ENCODE measurements around the gene ELANE. TPM values are rescaled to one million over a fixed set of nuclear protein-coding genes. Genes with fewer than 3 reads are reported as not detected.
A peak's percentile ranks its signal among the peaks of the same experiment; 100 is the strongest.
"Not testable (repeated sequence)": the region's sequence is repeated elsewhere in the genome, so short reads cannot be mapped to it uniquely, and the experiment has no call there.

The ELANE gene
- total RNA-seq, 1 experiment from 2014 or later: not detected

GRCh38 chr19:878751-879561 lies 26.9 kb downstream of the ELANE start:
- not testable (repeated sequence) for DNase-seq (ENCODE audit: low read depth)

GRCh38 chr19:879711-880438 lies 27.8 kb downstream of the ELANE start:
- DNase-seq (ENCODE audit: low read depth): no peak

DNA sequence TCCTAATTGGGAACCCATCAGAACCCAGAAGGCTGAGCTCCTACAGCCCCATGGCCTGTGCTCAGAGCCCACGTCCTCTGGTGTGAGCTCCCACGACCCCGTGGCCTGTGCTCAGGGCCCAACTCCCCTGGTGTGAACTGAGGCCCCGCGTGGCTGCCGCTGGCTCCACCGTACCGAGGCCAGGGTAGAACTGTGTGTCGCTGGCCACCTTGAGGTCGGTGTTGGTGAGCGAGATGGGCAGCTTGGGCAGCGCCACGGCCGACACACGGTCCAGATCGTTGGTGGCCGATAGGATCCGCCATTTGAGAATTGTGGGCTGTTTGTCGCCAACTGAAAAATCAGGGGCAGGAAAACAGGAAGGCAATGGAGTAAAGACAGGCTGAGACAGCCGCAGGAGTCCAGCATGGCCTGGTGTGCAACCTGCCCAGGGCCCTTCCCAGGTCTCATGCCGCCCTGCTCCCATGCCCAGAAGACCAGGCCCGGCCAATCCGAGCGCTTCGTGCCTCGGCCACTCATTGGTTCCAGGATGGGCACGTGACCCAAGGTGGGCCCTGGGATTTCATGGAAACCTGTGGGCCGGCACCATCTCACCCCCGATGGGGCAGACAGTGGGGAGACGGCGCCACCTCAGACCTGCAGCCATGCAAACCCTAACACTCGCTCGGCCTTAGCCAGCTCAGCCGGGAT lies 29.4 kb downstream of the ELANE start:
- no peak for DNase-seq (ENCODE audit: low read depth)

DNA sequence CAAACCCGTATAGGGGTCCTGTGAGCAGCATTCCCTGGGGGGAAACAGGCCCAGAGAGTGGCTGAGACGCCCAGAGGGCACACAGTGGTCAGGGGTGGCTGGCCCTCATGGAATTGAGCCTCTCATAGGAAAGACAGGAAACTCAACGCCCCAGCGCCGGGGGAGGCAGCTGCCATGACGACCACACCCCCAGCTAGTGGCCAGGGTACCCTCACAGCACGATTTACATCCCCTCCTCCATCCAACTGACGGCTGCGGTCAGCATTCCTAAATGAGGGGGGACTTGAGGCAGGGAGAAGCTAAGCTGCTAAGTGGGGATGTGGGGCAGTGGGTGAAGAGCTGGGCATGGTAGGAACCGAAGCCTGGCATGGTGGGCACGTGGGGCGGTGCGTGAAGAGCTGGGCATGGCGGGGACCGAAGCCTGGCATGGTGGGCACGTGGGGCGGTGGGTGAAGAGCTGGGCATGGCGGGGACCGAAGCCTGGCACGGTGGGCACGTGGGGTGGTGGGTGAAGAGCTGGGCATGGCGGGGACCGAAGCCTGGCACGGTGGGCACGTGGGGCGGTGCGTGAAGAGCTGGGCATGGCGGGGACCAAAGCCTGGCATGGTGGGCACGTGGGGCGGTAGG lies 30.9 kb downstream of the ELANE start:
- DNase-seq (ENCODE audit: low read depth): no peak

GRCh38 chr19:883661-884211 lies 31.6 kb downstream of the ELANE start:
- DNase-seq (ENCODE audit: low read depth): peak; percentile 91

DNA sequence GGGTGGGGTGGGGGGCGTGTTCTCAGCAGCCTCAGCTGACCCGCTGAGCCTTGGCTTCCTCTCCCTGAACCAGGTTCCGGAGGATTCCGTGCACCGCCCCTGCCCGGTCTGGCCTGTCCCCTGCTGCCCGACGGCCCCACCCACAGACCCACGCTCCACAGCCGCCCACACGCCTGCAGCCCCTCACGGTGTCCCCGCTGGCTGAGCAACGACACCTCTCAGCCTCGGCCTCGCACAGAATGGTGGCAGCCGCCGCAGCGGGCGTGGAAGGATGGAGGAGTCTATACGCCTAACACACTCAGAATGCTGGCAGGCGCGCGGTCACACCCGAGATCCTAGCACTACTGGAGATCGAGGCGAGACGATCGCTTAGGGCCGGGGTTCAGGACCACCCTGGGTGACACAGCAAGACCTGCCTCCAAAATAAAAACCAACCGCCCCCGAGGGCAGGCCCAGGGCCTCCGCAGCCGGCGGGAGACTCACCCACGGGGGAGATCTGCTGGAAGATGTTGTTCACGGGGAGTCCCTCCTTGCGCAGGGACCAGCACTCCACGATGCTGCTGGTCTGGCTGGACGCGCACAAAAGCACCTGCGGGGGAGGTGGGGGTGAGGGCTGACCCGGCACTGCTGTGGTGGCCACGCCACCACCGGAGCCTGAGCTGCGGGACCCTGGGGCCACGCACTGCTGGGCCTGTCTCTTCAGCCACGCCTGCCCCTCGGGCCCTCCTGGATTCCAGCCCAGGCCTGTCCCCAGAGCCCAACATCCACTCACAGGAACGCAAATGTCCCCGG lies 32.5 kb downstream of the ELANE start:
- DNase-seq (ENCODE audit: low read depth): no peak

DNA sequence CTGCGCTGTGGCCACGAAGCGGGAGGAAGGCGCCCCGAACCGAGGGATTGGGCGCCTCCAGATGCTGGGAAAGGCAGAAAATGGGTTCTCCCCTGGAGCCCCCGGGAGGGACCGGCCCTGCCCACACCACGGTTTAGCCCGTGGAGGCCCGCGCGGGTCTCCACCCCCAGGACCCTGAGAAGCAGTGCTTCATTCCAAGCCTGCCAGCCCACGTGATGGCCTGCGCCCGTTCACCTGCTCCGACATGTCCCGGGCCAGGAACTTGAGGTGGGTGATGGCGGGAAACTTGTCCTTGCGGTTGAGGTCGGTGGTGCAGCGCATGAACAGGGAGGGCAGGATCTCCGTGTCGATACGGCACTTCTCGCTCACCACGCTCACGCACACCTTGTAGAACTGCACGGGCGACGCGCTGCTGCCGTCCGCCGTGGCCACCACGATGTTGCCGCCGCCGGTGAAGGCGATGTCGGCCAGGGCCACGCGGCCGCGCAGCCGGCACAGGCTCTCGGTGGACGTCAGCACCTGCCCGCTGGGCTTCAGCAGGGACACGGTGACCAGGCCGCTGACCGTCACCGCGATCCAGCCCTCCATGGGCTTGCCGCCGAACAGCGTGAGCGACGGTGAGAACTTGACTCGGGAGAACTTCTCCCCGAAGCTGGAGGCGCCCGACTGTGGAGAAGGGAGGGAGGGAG lies 33.6 kb downstream of the ELANE start:
- no peak for DNase-seq (ENCODE audit: low read depth)

DNA sequence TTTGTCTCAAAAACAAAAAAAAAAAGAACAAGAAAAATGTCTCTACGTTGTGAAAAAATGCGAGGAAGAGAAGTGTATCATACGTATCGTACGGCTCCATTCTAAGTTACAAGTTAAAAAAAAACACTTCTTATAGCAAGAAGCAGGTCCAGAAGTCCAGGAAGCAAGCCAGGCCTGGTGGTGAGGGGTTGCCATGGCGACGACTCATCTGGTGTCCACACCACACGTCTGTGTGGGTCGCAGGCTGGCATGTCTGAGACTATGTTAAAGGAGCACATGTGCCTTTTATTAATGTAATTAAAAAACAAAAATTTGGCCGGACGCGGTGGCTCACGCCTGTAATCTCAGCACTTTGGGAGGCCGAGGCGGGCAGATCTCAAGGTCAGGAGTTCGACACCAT lies 35.0 kb downstream of the ELANE start:
- DNase-seq (ENCODE audit: low read depth): peak; percentile 71

- DNase-seq (ENCODE audit: low read depth): no peak
Observed at GRCh38 chr19:887599-887998, 35.5 kb downstream of the ELANE start.

DNA sequence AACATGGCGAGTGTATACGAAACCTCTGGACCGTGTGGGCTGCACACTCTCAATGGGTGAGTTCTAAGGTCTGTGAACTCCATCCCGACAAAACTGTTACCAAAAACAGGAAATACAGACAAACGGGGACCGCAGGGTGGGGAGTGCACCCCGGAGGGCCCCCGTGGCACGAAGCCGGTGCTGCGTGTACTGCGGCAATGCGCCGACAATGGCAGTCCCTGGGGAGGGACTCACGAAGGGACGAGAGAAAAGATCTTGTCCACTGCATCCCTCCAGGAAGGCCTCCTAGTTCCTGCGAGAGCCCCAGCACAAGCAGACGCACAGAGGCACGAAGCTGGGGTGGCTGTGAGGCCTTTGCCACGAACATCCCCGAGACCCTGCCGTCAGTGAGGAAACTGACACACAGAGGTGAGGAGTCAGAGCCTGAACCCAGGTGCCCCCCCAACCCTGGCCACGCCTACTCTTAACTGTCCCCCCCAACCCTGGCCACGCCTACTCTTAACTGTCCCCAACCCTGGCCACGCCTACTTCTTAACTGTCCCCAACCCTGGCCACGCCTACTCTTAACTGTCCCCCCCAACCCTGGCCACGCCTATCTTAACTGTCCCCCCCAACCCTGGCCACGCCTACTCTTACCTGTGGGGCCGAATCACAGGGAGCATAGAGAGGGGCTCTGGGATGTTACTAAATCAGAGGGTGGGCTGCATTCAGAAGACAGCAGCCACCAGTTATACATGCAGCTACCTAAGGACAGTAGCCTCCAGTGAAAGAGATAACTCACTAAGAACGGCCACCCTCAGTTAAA lies 36.7 kb downstream of the ELANE start:
- DNase-seq (ENCODE audit: low read depth): no peak

DNA sequence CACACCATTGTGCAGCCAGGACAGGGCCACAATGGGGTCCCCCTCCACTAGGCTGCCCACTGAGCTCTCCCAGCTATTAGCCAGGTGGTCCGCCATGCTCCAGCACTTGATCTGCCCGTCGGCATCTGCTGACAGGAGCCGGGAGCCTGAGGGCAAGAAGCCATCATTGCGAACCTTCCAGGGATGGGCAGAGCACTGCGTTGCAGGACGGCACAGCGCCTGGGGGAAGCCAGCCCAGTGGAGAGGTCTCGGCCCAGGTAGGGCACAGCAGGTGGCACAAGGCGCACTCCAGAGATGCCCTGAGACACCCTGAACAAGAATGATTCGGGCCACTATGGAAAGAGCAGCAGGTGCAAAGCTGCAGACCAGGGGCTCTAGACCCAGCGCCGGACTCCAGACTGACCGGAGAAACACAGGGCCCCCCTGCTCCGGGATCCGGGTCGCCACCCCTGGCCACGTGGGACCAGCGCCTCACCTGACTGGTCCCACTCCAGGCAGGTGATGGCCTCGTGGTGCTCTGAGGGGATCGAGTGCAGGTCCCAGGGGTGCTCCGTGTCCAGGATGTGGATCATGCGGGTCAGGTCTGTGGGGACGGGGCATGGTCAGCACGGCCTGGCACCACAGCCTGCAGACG lies 37.7 kb downstream of the ELANE start:
- DNase-seq (ENCODE audit: low read depth): no peak

DNA sequence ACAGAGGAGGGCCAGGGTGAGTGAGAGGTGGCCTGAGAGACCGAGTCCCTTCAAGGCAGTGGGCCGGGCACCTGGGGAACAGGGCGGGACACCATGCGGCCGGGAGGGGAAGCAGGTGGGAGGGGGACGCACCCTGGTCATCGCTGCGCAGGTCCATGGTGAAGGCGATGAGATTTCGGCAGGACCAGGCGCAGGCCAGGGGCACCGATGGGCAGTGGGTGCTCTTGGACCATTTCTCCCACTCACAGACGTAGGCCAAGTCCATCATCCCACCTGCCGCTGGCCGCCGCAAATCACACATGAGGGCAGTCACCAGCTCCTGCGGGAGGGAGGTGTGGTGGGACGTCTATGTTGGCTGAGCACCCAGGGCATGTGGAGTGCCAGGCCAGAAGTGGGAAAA lies 38.7 kb downstream of the ELANE start:
- no peak for DNase-seq (ENCODE audit: low read depth)

DNA sequence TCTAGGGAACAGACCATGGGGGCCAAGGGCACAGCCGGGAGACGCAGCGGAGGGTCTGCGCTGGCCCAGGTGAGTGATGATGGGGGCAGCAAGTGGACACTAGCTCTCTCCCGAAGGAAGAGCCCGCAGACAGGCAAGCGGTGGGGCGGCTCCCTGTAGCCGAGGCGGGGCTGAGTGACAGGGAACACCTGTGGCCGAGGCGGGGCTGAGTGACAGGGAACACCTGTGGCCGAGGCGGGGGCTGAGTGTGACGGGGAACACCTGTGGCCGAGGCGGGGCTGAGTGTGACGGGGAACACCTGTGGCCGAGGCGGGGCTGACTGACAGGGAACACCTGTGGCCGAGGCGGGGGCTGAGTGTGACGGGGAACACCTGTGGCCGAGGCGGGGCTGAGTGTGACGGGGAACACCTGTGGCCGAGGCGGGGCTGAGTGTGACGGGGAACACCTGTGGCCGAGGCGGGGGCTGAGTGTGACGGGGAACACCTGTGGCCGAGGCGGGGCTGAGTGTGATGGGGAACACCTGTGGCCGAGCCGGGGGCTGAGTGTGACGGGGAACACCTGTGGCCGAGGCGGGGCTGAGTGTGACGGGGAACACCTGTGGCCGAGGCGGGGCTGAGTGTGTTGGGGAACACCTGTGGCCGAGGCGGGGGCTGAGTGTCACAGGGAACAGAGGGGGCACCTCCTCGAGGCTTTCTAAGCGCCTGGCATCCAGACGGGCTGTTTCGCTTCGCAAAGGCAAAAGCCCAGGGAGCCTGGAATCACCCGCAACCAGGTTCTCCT lies 39.5 kb downstream of the ELANE start:
- DNase-seq (ENCODE audit: low read depth): not testable (repeated sequence)

- no peak for DNase-seq (ENCODE audit: low read depth)
Observed at GRCh38 chr19:892243-892893, 40.3 kb downstream of the ELANE start.

GRCh38 chr19:892894-893689 lies 41.0 kb downstream of the ELANE start, which contains the start of the genes MED16 and RNU6-9:
Gene MED16, minus strand, starts transcription at chr19:893187. Its CDS starts 2,056 bp downstream, at chr19:891131.
Gene RNU6-9, plus strand, starts transcription at chr19:893484.
- DNase-seq (ENCODE audit: low read depth): peak; percentile 91

DNA sequence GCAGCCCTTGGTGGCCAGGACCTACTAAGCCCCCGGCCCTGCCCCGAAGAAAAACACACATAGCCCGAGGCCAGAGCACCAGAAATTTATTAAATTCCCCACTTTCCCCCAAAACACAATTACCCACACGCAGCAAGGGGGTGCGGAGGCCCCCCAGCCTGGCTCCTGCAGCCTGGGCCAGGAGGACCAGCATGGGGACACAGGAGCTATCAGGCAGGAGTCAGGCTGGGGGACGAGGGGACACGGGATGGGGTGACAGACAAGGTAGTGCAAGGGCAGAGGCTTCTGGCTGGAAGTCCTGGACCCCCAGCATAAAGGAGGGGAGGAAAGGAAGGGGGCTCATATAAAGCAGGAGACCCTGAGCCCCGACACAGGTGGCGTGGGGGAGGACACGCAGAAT lies 44.3 kb downstream of the ELANE start:
- no peak for DNase-seq (ENCODE audit: low read depth)

DNA sequence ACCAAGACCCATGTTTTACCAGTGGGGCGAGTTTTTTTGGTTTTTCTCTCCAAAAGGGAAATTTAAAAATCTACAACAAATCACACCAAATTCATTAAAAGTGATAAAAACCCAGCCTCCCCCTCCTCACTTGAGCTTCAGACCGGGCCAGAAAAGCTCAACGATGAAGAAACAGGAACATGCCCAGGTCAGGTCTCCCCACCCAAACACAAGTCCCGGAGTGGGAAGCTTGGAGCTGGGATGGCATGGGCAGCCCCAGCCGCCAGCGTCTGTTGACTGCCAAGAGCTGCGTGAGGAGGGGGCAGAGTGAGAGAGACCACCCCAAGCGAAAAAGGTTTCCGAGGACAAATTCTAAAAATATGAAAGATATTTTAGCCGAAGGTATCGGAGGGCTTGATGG lies 44.9 kb downstream of the ELANE start:
- DNase-seq (ENCODE audit: low read depth): no peak

Data from M059J (cell line).